WERI-Rb-1 (cell line): ENCODE measurements around the gene INPP5J.

Experiments used
- DNase-seq: peaks from one replicate; pipeline ENCODE4 v3.0.0-alpha.2; 2020
- H3K27ac ChIP-seq: fragments of 250-450 bp; sonication (Bioruptor Pico); 2 replicates; pipeline ENCODE4 v1.5.1; 2020; ENCODE audit warnings: mild to moderate bottlenecking, moderate library complexity
- H3K27me3 ChIP-seq: fragments of 250-450 bp; sonication (Bioruptor Pico); 2 replicates; pipeline ENCODE4 v1.5.1; 2021; ENCODE audit warnings: mild to moderate bottlenecking, low read depth, moderate library complexity; ENCODE audit not compliant: insufficient read depth, severe bottlenecking
- H3K36me3 ChIP-seq: fragments of 250-450 bp; sonication (Bioruptor Pico); 2 replicates; pipeline ENCODE4 v1.5.1; 2020; ENCODE audit warnings: mild to moderate bottlenecking, moderate library complexity
- H3K4me3 ChIP-seq: 2 replicates; pipeline ENCODE4 v1.5.1; 2011; ENCODE audit warnings: low read depth, mild to moderate bottlenecking, control low read depth, low read length
- H3K9me3 ChIP-seq: fragments of 250-450 bp; sonication (Bioruptor Pico); 2 replicates; pipeline ENCODE4 v1.5.1; 2021; ENCODE audit warnings: mild to moderate bottlenecking, moderate library complexity; ENCODE audit not compliant: severe bottlenecking
- TF ChIP-seq, protein P1 (sequence below): IDR thresholded peaks from 2 replicates; pipeline ENCODE4 v1.5.1; 2011; ENCODE audit warnings: low read depth, mild to moderate bottlenecking, control low read depth, inconsistent platforms, low read length

INPP5J gene

DNA sequence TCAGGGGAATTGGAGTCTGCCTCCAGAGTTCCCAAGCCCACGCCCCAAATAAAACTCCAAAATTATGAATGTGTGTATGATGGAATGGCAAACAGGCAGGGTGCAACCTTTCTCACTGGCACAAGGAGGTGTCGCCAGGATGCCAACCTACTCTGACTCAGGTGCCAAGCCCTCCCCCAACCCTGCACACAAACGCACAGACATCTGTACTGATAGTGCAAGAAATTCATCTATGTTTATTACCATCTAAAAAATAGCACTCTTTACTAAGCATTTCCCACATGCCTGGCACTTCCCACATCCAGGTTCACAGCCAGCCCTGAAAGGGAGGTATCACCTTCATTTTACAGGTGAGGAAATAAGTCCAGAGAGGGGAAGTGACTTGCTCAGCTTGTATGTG lies 16.3 kb downstream of the INPP5J start:
- TF ChIP-seq, protein P1, sequence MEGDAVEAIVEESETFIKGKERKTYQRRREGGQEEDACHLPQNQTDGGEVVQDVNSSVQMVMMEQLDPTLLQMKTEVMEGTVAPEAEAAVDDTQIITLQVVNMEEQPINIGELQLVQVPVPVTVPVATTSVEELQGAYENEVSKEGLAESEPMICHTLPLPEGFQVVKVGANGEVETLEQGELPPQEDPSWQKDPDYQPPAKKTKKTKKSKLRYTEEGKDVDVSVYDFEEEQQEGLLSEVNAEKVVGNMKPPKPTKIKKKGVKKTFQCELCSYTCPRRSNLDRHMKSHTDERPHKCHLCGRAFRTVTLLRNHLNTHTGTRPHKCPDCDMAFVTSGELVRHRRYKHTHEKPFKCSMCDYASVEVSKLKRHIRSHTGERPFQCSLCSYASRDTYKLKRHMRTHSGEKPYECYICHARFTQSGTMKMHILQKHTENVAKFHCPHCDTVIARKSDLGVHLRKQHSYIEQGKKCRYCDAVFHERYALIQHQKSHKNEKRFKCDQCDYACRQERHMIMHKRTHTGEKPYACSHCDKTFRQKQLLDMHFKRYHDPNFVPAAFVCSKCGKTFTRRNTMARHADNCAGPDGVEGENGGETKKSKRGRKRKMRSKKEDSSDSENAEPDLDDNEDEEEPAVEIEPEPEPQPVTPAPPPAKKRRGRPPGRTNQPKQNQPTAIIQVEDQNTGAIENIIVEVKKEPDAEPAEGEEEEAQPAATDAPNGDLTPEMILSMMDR: no peak
- Histone ChIP-seq H3K9me3 (no peaks in the 10 kb centered on the region), H3K36me3 (no peaks in the 10 kb centered on the region), H3K27me3 (no peaks in the 10 kb centered on the region), H3K27ac (no peak overlapping the region), H3K4me3 (no peak overlapping the region)
- no peak for DNase-seq

DNA sequence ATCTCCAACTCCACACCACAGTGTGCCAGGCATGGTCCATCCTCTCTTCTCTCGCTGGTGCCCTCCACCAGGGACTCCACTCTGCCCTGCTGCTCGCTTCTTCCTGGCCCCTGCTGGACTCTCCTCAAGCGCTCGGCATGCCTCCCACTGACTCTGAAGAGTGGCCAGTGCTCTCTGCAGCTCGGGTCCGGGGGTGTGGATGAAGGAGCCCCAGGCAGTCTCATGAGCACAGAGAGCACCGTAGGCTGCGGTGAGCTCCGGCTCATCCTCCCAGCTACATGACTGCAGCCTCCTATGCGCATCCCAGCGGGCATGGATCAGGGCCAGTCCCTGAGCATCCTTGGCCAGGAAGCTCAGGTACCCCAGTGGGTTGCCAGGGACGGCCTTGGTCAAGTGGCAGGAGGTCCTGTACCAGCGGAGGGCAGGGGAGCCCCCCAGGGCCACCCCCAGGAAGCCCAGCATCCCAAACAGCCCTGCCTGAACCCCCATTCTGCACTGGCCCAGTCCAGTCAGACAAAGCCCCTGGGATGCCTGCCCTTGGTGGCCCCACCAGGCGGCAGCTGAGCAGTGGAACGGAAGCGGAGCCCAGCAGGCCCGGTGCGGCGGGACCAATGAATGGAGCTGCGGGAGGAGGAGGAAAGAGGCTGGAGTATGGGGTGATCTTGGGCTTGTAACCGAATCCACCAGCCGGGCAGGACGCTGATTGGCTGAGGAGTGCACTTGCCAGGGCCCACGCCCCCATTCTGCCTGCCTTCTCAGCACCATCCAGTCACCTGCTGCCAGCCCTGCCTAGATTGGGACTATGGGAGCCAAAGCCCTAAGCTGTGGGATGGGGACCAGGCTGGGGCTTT lies 17.3 kb downstream of the INPP5J start, which contains the start of gene PLA2G3:
PLA2G3 (minus strand) TSS at position 643 of the 851 bp plus-strand sequence; CDS start at position 489, 154 bp downstream.
- Histone ChIP-seq H3K27ac (no peak within 1 kb of the TSS), H3K4me3 (no peak within 1 kb of the TSS), H3K9me3 (peaks cover under 1% of the 10 kb centered on the region), H3K27me3 (no peaks in the 10 kb centered on the region), H3K36me3 (no peaks in the 10 kb centered on the region)
- TF ChIP-seq, protein P1: no peak
- DNase-seq: no peak

DNA sequence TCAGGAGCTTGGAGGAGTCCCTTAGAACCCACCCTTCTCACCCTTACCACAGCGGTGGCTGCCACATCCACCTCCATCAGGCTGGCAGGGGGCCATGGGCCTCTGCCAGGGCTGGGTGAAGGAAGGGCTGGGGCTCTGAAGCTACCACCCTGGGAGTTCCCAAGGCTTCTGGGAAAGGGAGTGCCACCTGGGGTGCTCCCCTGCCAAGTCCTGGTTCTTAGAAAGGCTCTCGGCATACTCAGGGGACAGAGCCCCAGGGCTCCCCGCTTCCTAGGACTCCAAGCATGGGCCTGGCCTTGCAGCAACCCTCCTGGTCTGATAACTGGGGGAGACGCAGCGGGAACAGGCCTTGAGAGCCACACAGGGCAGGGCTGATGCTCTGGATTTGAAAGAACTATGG lies 18.0 kb downstream of the INPP5J start:
- no peak for DNase-seq
- Histone ChIP-seq H3K9me3 (peaks cover 3% of the 10 kb centered on the region), H3K27me3 (no peaks in the 10 kb centered on the region), H3K36me3 (no peaks in the 10 kb centered on the region), H3K4me3 (no peak overlapping the region), H3K27ac (no peak overlapping the region)
- TF ChIP-seq, protein P1: no peak

DNA sequence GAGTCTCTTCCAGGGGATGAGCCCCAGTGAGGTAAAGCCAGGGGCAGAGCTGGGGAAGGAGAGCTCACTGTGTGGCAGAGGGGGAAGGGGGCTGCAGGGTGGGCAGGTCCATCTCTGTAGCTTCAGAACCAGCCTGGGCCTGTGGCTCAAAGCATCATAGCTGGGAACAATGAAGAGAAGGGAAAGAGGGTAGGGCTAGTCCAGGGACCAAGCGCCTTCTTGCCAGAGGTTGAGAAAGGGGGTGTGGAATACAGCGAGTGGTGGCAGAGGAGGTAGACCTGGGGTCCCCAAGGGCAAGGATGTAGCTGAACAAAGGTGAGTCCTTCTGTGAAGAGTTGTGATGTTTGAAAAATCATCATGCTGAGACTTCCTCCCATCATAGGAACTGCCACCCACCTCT lies 18.8 kb downstream of the INPP5J start:
- no peaks in the 10 kb centered on the region for H3K36me3 ChIP-seq
- DNase-seq: no peak
- no peak overlapping the region for H3K27ac ChIP-seq
- H3K4me3 ChIP-seq: no peak overlapping the region
- TF ChIP-seq, protein P1: no peak
- H3K27me3 ChIP-seq: no peaks in the 10 kb centered on the region
- peaks cover 3% of the 10 kb centered on the region for H3K9me3 ChIP-seq

DNA sequence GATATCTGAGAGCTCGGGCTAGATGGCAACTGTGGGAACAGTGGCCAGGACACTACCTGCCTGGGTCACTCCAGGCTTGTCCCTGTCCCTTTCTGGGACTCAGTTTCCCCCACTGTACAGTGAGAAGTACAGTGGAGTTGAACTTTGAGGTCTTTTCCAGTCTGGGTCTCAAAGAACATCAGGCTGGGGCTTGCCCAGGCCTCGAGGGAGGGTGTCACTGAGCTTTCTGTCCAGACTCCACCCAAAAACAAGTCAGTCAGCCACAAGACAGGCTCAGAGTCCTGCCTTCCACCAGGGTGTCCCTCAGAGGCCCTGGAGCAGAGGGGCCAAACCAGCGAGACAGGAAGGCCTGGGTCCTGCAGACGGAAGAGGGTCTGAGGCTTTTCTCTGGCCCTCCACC lies 19.5 kb downstream of the INPP5J start:
- Histone ChIP-seq H3K4me3 (no peak overlapping the region), H3K27me3 (no peaks in the 10 kb centered on the region), H3K9me3 (peaks cover 3% of the 10 kb centered on the region), H3K27ac (no peak overlapping the region), H3K36me3 (no peaks in the 10 kb centered on the region)
- TF ChIP-seq, protein P1: no peak
- no peak for DNase-seq
